Ureter (tissue), 1 donor: Measurements from ENCODE around the gene CSNK2B. TPM values are rescaled to one million over a fixed set of nuclear protein-coding genes. Genes with fewer than 3 reads are reported as not detected.

Experiments
- DNase-seq: peaks from one replicate; pipeline ENCODE4 v3.0.0-alpha.2; 2020; ENCODE audit warnings: low spot score
- total RNA-seq: library from RNA; stranded (reverse); gene quantifications from one replicate; pipeline ENCODE4 v1.2.4, GENCODE V29; 2023
- donor health status: DM: yes; HTN: yes; CAD: no.

The CSNK2B gene
- total RNA-seq: 149 TPM

GRCh38 chr6:31665501-31666336 is at the start of gene CSNK2B:
TSS of gene CSNK2B (plus strand) at chr6:31666080. CDS start at chr6:31666832, 752 bp downstream.
- DNase-seq: peak; percentile 99

- no peak for DNase-seq
These were observed 48.9 kb upstream of the CSNK2B start for GRCh38 chr6:31617010-31617409.

- peak; percentile 98 for DNase-seq
These were observed 45.9 kb upstream of the CSNK2B start for GRCh38 chr6:31619805-31620585.

- DNase-seq: no peak
These were observed 45.1 kb upstream of the CSNK2B start, which contains the start of gene PRRC2A for GRCh38 chr6:31620586-31621319. TSS of gene PRRC2A (plus strand) at chr6:31620715. CDS start at chr6:31622790, 2,075 bp downstream.

GRCh38 chr6:31621320-31621939 is 44.5 kb upstream of the CSNK2B start:
- no peak for DNase-seq

- DNase-seq: no peak
These were observed 43.9 kb upstream of the CSNK2B start for GRCh38 chr6:31621991-31622390.

GRCh38 chr6:31622684-31623091 is 43.2 kb upstream of the CSNK2B start:
- DNase-seq: peak; percentile 77

- DNase-seq: no peak
These were observed 41.8 kb upstream of the CSNK2B start for GRCh38 chr6:31624070-31624469.

- no peak for DNase-seq
These were observed 38.9 kb upstream of the CSNK2B start for GRCh38 chr6:31626952-31627351.

- no peak for DNase-seq
These were observed 38.1 kb upstream of the CSNK2B start for GRCh38 chr6:31627690-31628287.

GRCh38 chr6:31629014-31629413 is 36.9 kb upstream of the CSNK2B start:
- no peak for DNase-seq

- no peak for DNase-seq
These were observed 35.5 kb upstream of the CSNK2B start for GRCh38 chr6:31630177-31630934.

GRCh38 chr6:31631209-31631608 is 34.7 kb upstream of the CSNK2B start:
- DNase-seq: no peak

GRCh38 chr6:31631681-31632278 is 34.1 kb upstream of the CSNK2B start:
- no peak for DNase-seq

GRCh38 chr6:31632279-31632946 is 33.5 kb upstream of the CSNK2B start:
- no peak for DNase-seq

- DNase-seq: no peak
These were observed 32.4 kb upstream of the CSNK2B start for GRCh38 chr6:31633447-31633846.

GRCh38 chr6:31634131-31634530 is 31.7 kb upstream of the CSNK2B start:
- DNase-seq: no peak

GRCh38 chr6:31634969-31635575 is 30.8 kb upstream of the CSNK2B start:
- no peak for DNase-seq
